DOHH2 (cell line): ENCODE measurements around the gene CASZ1.

Experiments
- CTCF ChIP-seq: fragments of 200-600 bp; sonication (generic); IDR thresholded peaks from one replicate; pipeline ENCODE4 v1.5.1; 2014; ENCODE audit warnings: antibody characterized with exemption, mild to moderate bottlenecking, low read depth, low read length; ENCODE audit not compliant: poor library complexity, severe bottlenecking
- EZH2phosphoT487 ChIP-seq: fragments of 200-600 bp; sonication (generic); IDR thresholded peaks from 2 replicates; pipeline ENCODE4 v1.6.1; 2017; ENCODE audit warnings: borderline replicate concordance, mild to moderate bottlenecking, antibody characterized with exemption, low read length, moderate library complexity, mixed read lengths

DNA sequence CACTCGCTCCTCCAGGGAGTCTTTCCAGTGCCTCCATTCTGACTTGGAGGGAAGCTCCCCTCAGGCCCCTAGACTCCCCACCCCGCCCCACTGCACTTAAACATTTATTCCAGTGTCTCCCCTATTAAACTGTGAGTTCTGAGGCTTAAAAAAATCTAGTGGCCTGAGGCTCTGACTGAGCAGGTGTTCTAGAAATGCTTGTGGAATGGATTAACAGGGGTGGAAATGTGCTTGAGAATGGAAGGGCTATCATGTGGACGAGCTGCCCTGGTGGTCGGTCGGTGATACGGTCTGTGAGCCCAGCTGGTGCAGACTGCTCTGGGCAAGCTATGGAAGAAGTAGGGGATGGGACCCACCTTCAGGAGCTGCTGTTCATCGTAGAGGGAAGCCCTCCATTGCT, 191.5 kb downstream of the CASZ1 start:
- TF ChIP-seq CTCF (no peak), EZH2phosphoT487 (no peak)
